GM18868 (cell line): ENCODE data around the gene PPFIA4.

ENCODE experiments used
- ATAC-seq: cut with Tn5 transposase; IDR thresholded peaks from one replicate; pipeline ENCODE4 v1.9.1; 2021; ENCODE audit warnings: mild to moderate bottlenecking, moderate library complexity; ENCODE audit not compliant: unreplicated experiment

PPFIA4 gene

DNA sequence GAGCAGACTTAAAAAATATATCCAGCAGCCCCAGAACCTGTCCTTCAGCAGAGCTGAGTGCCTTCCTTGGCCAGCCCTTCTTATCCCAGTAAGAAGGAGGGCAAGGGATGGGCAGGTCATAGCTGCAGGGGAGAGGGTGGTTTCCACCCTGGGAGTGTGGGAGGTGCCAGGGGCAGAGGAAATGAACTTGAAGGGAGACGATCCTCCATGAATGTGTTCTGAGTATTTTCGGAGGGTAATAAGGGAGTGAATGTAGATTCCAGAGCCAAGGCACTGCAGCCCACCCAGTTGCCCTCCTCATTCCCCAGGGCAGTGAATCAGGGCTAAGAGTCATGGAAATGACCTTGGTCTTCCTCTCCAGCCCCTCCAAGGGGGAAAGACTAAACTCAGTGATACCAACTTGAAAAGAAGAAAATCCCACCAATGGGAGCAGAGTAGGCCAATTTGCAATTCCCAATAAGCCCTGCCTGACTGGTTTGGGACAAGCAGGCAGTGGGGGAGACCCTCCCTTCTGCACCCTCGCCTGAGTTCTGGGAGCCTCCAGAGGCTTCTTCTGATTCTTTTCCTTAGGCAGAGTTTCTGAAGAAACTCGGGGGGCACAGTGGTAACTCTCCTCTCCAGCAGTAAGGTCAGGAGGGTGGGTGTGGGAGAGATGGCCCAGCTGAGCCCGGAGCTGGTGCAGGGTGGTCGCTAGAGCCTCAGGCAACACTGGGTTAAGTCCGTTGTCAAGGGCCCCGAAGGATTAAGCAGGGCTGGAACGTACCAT is 55.4 kb downstream of the PPFIA4 start:
- ATAC-seq, result no peak

DNA sequence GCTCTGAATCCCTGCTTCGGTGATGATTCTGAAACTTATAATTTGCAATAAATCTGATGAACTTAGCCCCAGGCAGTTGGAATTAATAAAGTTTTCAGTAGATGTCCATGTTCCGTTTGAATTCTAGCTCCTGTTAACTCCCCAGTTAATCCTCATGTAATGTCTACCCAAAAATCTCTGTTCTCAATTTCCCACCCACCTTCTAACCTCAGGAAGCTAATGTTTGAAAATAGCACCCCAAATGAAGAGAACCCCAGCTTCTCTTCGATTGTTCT is 55.9 kb downstream of the PPFIA4 start:
- ATAC-seq, result no peak

DNA sequence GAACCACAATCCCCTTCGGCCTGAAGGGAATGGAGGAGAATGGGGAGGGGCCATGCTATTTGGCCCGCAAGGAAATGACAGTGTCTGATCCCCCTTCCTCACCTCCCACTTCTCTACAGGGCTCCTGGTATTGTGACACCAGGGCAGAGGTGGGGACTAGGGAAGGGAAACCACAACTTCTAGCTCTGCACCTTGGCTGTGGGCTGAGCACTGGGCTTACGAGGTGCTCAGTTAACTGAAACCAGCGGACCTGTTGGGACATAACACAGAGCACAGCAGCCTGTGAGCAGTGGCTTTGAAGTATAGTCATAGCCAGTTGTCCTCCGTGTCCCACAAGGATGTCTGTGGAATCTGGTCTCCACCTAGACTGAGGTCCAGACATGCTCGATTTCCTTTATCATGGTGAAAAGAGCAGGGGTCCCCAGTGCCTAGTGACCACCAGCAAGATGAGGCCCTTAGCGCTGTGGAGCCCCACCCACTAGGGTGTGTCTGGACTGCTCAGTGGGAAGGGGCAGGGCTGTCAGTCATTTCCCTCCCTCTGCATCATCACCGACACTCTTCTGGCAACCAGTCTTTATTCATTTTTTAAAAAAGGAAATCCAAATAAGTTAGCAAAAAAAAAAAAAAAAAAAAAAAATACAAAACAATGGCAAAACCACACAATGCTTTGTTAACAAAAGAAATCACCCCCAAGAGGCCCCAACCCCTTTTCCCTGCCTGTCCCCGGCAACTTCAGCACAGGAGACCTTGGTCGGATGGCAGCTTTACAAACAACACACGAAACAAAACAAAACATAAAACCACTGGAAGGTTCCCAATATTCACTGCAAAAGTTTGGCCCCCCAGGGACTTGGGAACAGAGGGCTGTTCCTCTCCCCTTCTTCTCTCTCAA is 56.5 kb downstream of the PPFIA4 start:
- no peak for ATAC-seq

DNA sequence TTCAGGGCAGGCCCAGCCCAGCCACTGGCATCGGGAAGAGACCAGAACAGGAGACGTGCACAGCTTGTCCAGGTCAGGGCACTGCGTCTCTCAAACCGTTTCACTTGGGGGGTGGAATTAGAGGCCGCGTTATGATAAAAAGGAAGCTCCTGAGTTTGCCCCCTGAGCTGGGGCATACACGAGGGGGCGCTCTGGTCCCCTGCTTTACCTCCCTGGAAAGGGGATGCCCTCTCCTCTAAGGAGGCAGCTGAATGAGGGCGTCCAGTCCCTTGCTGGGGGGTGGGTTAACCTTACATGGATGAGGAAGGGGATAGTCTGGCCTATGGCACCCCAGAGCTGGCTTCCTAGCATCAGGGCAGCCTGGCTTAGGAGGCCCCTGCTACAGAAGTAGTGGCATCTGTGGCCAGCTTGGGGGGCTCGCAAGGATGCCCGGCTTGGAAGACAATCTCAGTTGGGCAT is 57.2 kb downstream of the PPFIA4 start:
- ATAC-seq, result no peak

DNA sequence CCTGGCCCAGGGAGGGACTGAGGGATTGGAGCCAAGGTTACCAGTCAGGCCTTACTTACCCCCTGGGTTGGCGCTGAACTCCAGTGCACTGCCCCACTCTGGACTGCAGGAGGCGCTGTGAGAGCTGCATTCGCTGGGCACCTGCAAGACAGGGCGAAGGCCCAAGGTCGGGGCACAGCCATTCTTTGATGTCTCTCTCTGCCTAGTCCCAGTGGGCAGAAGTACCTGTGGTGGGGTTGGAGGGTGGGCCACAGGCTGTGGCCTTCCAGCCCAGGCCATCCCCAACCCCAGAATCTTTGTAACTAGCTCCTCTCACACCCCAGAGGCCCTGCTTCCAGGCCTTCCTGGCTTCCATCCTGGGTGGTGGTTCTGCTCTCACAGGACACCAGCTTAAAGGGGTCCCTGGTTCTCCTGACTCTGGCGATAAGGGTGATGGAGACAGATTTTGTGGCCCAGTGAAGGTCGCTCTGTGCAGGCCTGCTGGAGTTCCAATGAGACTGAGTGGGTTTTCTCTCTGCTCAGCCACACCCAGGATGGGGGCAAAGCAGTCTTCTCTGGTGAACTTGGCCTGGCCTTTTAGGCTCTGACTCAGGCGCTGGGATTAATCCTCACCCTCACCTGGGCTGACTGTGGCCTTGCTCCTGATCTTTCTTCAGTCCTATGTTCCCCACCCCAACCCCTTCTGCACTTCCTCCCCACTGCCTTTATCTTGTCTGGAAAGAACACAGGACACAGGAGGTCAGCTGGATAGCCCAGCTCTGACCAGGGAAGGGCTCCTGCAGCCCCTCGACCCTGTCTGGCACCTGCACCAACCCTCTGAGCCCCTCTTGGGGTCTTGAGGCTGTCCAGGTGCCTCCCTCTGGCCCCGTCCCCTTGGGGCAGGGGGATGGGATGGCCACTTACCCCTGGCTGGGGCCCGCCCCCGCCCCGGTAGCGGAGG is 58.6 kb downstream of the PPFIA4 start:
- no peak for ATAC-seq

DNA sequence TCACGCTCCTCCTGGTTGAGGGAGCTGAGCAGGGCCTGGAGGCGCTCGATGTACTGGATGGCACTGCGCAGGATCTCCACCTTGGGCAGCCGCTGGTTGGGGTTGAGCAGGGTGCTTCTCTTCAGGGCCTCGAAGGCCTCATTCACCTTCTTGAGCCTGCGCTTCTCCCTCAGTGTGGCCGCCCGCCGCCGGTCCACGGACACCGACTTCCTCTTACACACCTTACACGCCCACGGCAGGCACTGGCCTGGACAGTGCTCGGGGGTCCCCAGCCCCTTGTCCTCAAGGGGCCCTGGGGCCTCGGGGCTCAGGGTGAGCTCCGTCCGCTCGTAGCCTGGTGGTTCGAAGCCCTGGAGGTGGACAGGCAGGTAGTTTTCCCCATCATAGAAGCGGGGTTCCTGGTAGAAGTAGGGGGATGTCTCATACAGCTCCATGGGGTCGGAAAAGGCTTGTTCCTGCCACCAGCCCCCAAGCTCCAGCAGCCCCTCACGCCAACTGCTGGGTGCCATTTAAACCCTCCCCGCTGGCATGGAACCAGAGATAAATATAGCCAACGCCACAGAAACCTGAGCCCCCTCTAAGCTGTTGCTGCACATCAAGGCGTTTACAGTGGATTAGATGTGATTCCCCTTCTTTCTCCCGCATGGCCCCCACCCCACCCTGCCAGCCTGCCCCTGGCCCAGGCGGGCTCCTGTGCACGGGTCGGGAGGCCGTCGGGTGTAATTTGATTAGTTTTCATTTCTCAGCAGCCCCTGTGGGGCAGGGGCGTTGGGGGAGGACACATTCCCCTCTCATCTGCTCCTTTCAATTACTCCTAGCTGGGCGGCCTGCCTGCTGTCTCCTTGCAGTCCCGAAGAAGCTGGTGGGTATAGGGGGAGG is 59.5 kb downstream of the PPFIA4 start, which contains the start of gene MYOG:
TSS of gene MYOG (minus strand) at position 485 of the 879 bp plus-strand sequence. CDS start at position 434, 51 bp downstream.
- no peak for ATAC-seq

DNA sequence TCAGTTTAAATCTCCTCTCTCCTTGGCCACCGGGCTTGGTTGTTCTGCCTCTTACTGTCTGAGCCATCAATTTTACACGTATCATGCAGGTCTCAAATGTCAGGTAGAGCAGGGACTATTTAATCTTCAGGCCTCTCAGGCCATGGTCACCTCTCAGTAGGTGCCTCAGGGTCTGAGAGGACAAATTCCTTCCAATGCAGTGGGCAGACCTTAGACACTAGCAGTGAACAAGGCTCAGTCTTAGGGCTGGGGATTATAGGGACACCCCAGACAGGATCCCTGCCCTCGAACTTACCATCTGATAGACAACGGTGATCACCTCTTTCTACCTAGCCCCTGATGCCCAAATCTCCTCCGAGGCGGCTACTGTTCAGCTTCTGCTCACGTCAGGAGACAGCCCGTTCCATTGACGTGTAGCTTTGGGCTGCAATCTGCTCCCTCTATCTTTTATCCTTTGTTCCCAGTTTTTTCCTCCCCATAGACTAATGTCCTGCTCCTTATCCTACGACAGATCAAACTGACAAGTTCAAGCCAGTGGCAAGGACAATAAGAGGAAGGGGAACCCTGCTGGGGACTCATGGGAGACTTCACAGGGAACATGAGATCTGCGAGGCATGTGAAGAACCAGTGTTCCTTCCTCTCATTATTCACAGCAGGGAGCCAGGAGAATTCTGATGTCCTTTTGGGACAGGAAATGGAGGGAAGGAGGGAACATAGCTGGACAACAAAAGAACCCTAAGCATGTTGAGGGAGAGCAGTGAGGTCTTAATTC is 60.9 kb downstream of the PPFIA4 start:
- ATAC-seq, result no peak

DNA sequence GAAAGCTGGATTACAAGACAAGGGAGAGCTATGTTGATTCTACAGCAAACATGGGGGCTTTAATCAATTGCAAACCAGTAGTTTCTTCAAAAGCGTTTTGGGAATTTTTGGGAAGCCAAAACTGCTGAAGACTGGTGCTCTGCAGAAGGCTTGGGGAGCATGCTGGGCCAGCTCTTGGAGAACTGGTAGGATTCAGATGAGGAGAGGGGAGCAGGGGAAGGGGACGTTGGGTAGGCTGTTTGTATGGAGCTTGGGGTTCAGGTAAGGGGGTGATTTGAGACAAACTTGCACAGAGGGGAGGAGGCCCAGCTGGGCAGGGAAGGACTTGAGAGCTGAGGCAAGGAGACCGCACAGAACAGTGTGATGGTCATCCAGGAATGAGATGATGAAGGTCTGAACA is 62.1 kb downstream of the PPFIA4 start:
- ATAC-seq, result no peak

DNA sequence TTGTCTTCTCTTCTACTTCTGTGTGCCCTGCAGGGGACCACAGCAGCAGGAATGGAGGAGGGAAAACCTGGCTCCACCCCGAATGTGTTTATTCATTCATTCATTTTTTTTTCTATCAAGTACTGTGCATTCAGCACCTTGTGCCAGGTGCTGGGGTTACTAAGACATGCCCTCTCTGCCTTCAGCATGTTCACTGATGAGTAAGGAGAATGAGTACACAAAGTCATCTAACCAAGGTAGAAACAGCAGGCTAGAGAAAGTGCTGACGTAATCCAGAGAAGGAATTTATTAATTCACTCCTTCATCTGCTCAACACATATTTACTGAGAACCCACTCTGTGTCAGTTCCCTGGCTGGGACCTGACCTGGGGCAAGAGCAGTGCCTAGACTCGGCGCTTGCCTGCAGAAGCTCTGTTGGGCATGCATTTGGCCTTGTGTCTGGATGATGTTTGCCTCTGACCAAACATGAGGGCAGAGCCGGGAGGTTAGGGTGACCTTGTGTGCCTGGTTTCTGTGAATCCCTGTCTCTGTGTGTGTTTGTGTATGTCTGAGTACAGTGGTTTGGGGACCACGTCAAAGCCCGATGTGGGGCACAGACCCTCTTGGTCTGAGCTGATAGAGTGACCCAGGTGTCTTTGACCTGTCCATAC is 62.8 kb downstream of the PPFIA4 start:
- ATAC-seq, result no peak

DNA sequence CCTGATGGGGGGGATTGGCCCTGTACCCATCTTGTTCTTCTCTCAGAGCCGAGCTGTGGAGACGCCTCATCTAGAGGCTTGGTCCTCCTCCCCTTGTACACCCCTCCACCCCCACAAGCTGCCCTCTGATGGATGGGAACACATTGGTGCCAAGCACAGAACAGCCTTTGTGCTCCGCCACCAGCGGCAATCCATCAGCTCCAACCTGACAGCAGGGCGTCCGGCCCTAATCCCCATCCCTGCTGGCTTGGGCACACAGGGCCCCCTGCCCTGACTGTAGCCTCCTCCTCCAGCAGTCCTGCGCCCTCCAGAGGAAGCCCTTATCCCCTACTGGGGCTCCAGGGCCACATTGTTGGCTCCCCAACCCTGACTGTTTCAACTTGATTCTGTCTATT is 63.4 kb downstream of the PPFIA4 start:
- no peak for ATAC-seq

DNA sequence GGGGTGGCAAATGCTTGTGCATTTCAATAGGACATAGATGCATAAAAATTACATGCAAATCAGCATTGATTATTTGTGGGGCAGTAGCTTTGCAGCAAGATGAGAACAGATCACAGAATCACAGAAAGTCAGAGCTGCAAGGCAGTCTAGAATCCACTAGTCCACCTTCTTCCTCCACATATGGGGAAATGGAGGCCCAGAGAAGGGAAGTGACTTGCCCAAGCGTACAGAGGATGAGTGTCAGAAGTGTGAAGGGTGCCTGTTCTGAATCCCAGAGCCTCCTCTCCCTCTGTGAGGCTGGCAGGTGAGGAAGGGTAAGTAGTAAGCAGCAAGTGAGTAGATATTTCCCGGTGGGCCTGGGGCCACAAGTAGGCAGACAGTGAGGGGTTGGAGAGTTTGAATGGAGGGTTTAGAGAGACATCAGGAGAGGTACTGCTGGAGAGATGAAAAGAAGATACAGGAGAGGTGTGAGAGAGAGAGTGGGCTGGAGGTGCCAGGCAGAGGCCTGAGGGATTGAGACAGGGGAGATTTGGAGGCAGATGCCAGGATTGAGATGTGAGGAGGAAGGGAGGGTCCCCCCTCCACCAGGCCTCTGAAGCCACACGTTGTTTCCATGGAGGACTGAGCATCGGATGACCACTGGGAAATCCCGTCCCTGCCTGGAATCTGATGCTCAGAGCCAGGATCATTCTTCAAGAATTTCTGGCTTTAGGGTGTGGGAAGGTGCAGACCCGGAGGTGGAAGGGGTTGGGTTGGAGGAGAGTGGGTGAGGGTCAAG is 64.3 kb downstream of the PPFIA4 start:
- ATAC-seq, result no peak

DNA sequence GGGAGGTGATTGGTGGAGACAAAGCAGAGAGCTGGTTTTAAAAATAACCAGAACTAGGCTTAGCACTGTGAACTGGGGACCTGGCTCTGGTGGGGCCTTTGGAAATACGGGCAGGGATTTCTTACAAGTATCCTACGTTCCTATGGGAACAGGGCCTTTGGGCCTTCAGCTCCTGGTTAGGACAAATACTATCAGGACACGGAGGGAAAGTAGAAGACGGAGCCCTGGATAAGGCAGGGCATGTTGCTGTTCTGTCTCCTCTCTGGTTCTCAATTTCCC is 64.8 kb downstream of the PPFIA4 start:
- no peak for ATAC-seq

DNA sequence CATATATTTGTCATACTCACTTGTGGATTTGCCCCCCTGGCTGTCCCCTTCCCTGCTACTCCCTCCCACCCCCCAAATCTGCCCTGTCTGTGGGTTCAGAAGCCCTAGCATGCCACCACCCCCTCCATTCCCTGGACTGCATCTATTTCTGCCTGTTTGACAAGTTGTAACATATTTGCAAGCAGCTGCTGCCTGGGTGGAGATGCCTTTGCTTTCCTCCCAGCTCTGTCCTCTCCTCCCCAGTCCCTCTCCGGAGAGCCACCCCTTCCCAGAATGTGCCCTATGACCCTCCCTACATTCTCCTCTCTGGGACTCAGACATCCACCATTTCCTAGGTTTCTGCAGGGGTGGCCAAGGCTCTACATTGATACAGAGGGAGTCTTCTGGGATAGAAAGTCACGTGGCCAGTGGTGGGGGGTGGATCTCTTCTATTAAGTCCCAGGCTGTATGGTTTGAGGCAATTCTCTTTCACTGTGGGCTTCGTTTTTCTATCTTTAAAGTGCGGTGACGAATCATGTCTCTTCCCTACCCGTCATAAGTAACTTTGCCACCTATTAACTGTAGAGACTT is 65.6 kb downstream of the PPFIA4 start:
- ATAC-seq, result no peak

DNA sequence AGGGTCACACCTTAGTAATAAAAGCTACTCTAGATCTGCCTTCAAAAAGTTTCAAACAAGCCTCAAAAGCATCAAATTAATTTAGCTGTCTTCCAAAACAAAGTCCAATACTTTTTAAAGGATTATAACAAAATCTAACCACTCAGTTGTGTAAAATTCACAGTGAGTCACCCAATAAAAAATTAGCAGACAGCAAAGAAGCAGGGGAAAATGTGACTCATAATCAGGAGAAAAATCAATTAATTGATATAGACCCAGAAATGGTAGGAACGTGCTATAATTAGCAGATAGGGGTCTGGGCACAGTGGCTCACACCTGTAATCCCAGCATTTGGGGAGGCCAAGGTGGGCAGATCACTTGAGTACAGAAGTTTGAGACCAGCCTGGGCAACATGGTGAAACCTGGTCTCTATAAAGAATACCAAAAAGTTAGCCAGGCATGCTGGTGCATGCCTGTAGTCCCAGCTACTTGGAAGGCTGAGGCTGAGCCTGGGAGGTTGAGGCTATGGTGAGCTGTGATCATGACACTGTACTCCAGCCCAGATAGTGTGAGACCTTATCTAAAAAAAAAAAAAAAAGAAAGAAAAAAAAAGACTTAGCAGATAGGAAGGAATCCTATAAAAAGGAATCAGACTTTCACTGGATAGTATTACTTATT is 67.6 kb downstream of the PPFIA4 start:
- ATAC-seq, result no peak

DNA sequence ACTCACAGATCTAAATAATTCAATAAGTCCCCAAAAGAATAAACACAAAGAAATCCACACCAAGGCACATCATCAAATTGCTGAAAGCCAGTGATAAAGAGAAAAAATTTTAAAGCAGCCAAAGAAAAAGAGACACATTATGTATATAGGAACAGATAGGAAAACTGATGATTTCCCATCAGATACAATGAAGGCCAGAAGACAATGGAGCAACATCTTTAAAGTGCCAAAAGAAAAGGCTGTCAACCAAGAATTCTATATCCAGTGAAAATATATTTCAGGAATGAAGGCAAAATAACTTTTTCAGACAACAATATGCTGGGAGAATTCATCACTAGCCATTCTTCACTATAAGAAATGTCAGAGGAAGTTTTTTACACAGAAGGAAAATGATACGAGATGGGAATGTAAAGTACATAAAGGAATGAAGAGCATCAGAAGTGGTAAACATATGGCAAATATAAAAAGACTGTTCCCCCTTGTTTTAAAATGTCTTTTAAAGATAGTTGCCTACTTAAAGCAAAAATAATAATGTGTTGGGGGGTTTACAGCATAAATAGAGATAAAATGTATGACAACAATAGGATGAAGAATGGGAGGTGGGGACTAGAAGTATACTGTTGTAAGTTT is 68.9 kb downstream of the PPFIA4 start:
- no peak for ATAC-seq

DNA sequence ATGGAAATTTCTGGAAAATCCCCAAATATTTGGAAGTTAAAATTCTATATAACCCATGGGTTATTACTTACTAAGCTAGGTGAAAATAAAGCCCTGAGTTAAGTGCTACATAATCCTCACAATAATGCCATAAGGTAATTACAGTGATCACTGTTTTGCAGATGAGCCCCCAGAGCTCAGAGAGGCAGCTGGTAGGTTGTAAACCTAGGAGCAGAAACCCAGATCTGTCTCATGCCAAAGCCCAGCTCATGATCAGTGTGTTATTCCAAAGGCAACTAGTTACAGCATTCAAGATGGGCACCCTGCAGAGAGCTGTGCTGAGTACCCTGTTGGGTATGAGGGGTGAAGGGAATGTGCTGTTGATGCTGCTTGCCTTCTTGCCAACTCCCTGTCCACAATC is 70.3 kb downstream of the PPFIA4 start:
- ATAC-seq, result no peak

DNA sequence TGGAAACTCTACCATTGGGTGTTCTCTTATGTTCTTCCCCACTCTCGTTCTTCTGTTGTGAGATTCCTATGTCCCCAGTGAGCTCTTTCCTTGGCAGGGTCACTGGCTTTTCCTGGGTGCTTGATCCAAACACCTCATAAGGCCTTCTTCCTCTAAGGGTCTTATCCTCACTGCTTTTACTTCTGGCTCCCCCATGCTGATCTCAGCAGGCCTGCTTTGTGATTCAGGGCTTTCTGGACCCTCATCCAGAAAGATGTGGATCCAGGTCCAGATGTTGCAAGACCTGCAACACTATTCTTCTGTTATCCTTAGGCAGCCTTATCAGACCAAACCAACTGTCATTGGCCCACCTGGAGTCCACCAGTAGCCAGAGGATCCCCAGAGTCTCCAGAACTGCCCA is 70.7 kb downstream of the PPFIA4 start:
- ATAC-seq, result no peak
